Esophagus muscularis mucosa (tissue), 4 donors: ENCODE data around the gene ABHD6. TPM values are rescaled to one million over a fixed set of nuclear protein-coding genes. Genes with fewer than 3 reads are reported as not detected.

Source experiments
- DNase-seq: peaks from one replicate; pipeline ENCODE4 v3.0.0-alpha.2; 2017; ENCODE audit errors: extremely low spot score
- H3K27ac ChIP-seq, 4 donors: fragments of 200-600 bp; sonication (generic); replicated peaks in 1 of 4; 1 replicate in 3 of 4; 2 replicates in 1 of 4; pipeline ENCODE4 v1.5.1; 2016 to 2019; ENCODE audit warnings: mild to moderate bottlenecking in 1 of 4
- H3K27me3 ChIP-seq, 4 donors: fragments of 200-600 bp; sonication (generic); one replicate each; pipeline versions ENCODE4 v1.5.1 to v1.6.0; 2016 to 2019
- H3K36me3 ChIP-seq, 4 donors: fragments of 200-600 bp; sonication (generic); one replicate each; pipeline ENCODE4 v1.5.1; 2016 to 2019
- H3K4me1 ChIP-seq, 4 donors: fragments of 200-600 bp; sonication (generic); one replicate each; pipeline ENCODE4 v1.5.1; 2016 to 2019
- H3K4me3 ChIP-seq, 4 donors: fragments of 200-600 bp; sonication (generic); 1 replicate in 2 of 4; 2 replicates in 2 of 4; pipeline ENCODE4 v1.5.1; 2016 to 2019; ENCODE audit warnings: mild to moderate bottlenecking in 4 of 4, moderate library complexity in 1 of 4
- H3K9me3 ChIP-seq, 4 donors: fragments of 200-600 bp; sonication (generic); 1 replicate in 3 of 4; 2 replicates in 1 of 4; pipeline ENCODE4 v1.5.1; 2016 to 2019
- EP300 ChIP-seq: sonication (generic); formaldehyde crosslinking; IDR thresholded peaks from one replicate; pipeline ENCODE4 v1.6.1; 2017; ENCODE audit warnings: antibody characterized with exemption
- POLR2A ChIP-seq: fragments of 450-650 bp; IDR thresholded peaks from one replicate; pipeline ENCODE4 v1.6.1; 2017; ENCODE audit warnings: antibody characterized with exemption, moderate library complexity, mild to moderate bottlenecking, low read depth
- POLR2AphosphoS5 ChIP-seq, 2 donors: sonication (generic); formaldehyde crosslinking; IDR thresholded peaks; one replicate each; pipeline ENCODE4 v1.6.1; 2017; ENCODE audit warnings: antibody characterized with exemption in 2 of 2
- WGBS: methylation state at CpG from one replicate; pipeline ENCODE4 v1.1.5; 2018; 5-methylcytosine and 5-hydroxymethylcytosine counted together
- intact Hi-C: fragments of 100-400 bp; cut with DNase I; formaldehyde crosslinking; loops from one replicate; pipeline ENCODE4 v1.15.1; 2023
- total RNA-seq, 4 donors: library from RNA; depleted of rRNA; stranded (reverse); fragments of >200 nt; gene quantifications; one replicate each; pipeline versions ENCODE4 v1.1.0 to v1.2.1, GENCODE V29; 2016
- TF ChIP-seq, protein P1 (sequence below), 3 experiments: fragments of 200-600 bp in 2 of 3; fragments of 450-650 bp in 1 of 3; sonication (generic) in 2 of 3; IDR thresholded peaks; one replicate each; pipeline ENCODE4 v1.5.1; 2017 to 2019; ENCODE audit warnings: antibody characterized with exemption in 3 of 3, mild to moderate bottlenecking in 2 of 3, moderate library complexity in 1 of 3

ABHD6 gene
- total RNA-seq, 4 donors from 2014 or later: 13.1 to 20.3 (median 17.9) TPM

DNA sequence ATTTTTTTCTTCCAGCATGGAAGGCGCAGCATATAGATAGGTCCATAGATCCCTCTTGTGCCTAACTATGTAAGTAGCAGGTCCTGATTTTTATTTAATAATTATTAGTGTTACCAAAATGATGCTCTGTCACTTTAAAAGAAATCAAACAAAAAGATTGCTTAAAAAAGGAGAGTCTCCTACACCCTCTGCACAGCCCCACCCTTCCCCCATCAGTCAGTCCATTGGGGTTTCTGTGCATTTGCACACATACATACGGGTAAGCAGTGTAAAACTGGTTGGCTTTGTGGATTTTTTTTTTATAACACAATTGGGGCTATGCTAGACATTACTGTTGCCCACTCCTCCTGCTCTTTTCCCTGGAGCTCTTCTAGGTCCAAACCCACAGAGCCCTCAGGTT is 61.5 kb downstream of the ABHD6 start:
- DNase-seq: no peak
- Histone ChIP-seq H3K36me3 (peaks cover 0 to 5% (median under 1%) of the 10 kb centered on the region in 4 donors), H3K27ac (no peak overlapping the region), H3K4me1 (peaks cover 0 to 11% (median 1%) of the 10 kb centered on the region in 4 donors), H3K9me3 (no peaks in the 10 kb centered on the region), H3K27me3 (peaks cover 0 to 13% (median 0%) of the 10 kb centered on the region in 4 donors), H3K4me3 (no peak overlapping the region)
- TF ChIP-seq POLR2A: no peak
- TF ChIP-seq EP300: no peak
- no peak for TF ChIP-seq POLR2AphosphoS5 (IDR thresholded peaks at IDR 0.05)
- TF ChIP-seq, protein P1, sequence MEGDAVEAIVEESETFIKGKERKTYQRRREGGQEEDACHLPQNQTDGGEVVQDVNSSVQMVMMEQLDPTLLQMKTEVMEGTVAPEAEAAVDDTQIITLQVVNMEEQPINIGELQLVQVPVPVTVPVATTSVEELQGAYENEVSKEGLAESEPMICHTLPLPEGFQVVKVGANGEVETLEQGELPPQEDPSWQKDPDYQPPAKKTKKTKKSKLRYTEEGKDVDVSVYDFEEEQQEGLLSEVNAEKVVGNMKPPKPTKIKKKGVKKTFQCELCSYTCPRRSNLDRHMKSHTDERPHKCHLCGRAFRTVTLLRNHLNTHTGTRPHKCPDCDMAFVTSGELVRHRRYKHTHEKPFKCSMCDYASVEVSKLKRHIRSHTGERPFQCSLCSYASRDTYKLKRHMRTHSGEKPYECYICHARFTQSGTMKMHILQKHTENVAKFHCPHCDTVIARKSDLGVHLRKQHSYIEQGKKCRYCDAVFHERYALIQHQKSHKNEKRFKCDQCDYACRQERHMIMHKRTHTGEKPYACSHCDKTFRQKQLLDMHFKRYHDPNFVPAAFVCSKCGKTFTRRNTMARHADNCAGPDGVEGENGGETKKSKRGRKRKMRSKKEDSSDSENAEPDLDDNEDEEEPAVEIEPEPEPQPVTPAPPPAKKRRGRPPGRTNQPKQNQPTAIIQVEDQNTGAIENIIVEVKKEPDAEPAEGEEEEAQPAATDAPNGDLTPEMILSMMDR (IDR thresholded peaks at IDR 0.05): no peak
- intact Hi-C loops: no loop called here
- WGBS: 62% methylated on average over 2 of the region's 2 CpGs

DNA sequence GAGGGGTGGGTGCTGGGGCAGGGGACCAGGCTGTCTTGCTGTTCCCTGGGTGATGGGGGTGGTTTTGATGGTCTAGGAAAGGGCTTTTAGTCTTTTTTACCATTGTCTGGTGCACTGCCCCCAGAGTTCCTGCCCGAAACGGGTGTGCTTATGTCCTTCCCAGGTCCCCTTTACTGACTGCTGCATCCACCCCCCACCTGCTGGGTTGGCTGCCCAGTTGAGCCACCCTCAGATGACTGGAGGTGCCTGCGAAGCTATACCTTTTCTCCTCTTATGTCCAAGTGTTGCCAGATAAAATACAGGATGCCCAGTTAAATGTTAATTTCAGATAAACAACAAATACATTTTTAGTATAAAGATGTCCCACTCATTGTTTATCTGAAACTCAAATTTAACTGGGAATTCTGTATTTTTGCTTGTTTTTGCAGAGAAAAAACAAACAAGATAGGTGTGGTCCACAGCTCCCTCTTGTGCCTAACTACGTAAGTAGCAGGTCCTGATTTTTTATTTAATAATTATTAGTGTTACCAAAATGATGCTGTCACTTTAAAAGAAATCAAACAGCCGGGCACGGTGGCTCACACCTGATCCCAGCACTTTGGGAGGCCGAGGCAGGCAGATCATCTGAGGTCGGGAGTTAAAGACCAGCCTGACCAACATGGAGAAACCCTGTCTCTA is 62.4 kb downstream of the ABHD6 start:
- WGBS: 20% methylated on average over 8 of the region's 8 CpGs
- intact Hi-C loops: loop anchor here (10.0 kb wide), 1 partner anchor 295 kb away; the partner anchor contains the start of gene FLNB
- Histone ChIP-seq H3K4me1 (peaks cover 0 to 11% (median 1%) of the 10 kb centered on the region in 4 donors), H3K9me3 (no peaks in the 10 kb centered on the region), H3K27ac (no peak overlapping the region), H3K4me3 (no peak overlapping the region), H3K36me3 (no peaks in the 10 kb centered on the region), H3K27me3 (peaks cover 0 to 13% (median 0%) of the 10 kb centered on the region in 4 donors)
- DNase-seq: no peak
- TF ChIP-seq, protein P1 (IDR thresholded peaks at IDR 0.05): peak; percentile 52 to 65 (median 56)
- TF ChIP-seq POLR2A (no peak), POLR2AphosphoS5 (IDR thresholded peaks at IDR 0.05) (no peak), EP300 (no peak)

DNA sequence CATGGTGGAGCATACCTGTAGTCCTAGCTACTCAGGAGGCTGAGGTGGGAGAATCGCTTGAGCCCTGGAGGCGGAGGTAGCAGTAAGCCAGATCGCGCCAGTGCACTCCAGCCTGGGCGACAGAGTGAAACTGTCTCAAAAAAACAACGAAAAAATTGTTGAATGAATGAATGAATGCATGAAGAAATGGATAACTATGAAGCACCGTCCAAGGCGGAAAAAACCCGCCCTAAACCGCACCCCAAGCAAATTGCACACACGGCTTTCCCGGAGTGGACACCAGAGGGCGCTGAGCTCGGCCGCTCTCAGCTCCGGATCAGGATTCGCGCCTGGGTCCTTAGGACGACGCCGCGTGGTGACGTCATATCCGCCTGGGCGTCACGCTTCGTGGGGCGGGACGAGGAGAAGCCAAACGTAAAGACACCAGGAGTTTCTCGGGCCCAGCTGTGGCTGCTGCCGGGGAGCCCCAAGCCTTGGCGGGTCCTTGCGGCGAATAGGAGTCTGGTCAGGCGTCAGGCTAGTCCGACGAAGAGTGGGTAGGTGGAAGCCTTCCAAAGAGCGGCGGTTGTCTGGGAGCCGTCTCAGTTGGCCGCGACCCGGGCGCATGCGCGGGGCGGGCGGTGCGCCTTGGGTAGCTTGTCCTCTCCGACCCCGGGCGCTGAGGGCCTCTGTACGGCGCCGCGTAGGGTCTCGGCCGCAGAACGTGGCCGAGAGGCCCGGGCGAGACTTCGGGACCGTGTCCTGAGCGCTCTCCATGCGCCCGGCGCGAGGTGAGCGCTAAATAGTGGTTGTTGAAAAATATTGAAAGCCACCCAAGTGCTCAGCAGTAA is 68.5 kb downstream of the ABHD6 start, which contains the start of the genes HTD2 and RPP14:
Gene HTD2 (plus strand): TSS at position 639 of the 830 bp plus-strand sequence. CDS start 11,094 bp downstream, outside the sequence.
Gene RPP14 (plus strand): TSS at position 364 of the 830 bp plus-strand sequence. CDS start 4,085 bp downstream, outside the sequence.
- no peaks in the 10 kb centered on the region for H3K9me3 ChIP-seq
- H3K4me3 ChIP-seq: peak within 1 kb of the TSS; percentile 73 to 87 (median 80)
- TF ChIP-seq POLR2A (peak; percentile 47), POLR2AphosphoS5 (IDR thresholded peaks at IDR 0.05) (peak; percentile 91 to 94), EP300 (no peak)
- TF ChIP-seq, protein P1 (IDR thresholded peaks at IDR 0.05): peak; percentile 93 to 98 (median 97)
- intact Hi-C loops: loop anchor here (2.0 to 10.0 kb wide), 2 partner anchors 69 to 301 kb away; partner anchors contain the start of genes ABHD6 and FLNB
- peak within 1 kb of the TSS; percentile 96 to 97 (median 96) for H3K27ac ChIP-seq
- DNase-seq: peak; percentile 100
- H3K27me3 ChIP-seq: peaks cover 0 to 5% (median 0%) of the 10 kb centered on the region in 4 donors
- H3K36me3 ChIP-seq: peaks cover 8 to 19% (median 11%) of the 10 kb centered on the region in 4 donors
- 8% methylated on average over 24 of the region's 71 CpGs for WGBS
- H3K4me1 ChIP-seq: peaks cover 24 to 44% (median 38%) of the 10 kb centered on the region in 4 donors

DNA sequence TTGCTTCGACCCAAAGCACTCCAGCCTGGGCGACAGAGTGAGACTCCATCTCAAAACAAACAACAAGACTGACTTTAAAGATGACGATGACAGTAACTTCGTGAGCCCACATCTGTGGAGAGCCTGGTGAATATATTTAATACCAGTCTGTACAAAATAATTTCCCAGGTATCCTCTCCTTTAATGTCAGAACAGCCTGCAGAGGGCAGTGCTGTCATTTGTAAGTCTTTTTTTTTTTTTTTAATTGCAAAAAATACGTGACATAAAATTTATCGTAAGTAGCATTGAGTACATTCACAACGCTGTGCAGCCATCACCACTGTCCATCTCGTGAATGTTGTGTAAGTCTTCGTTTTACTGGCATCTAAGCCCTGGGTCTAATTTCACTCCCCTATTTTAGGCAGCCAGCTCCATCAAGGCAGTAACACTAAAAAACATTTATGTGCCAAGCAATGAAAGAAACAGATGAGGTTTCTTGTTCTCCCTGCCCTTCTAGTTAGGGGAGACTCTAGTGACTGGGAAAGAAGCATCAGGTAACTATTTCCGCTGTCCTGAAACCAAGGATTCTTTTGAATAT is 70.1 kb downstream of the ABHD6 start:
- peak overlapping the region; percentile 96 to 97 (median 96) for H3K27ac ChIP-seq
- H3K27me3 ChIP-seq: peaks cover 0 to 1% (median 0%) of the 10 kb centered on the region in 4 donors
- H3K36me3 ChIP-seq: peaks cover 24 to 36% (median 27%) of the 10 kb centered on the region in 4 donors
- TF ChIP-seq POLR2A (no peak), POLR2AphosphoS5 (IDR thresholded peaks at IDR 0.05) (no peak)
- TF ChIP-seq, protein P1 (IDR thresholded peaks at IDR 0.05): peak; percentile 29 to 53 (median 52)
- intact Hi-C loops: loop anchor here (2.0 to 10.0 kb wide), 2 partner anchors 71 to 303 kb away; partner anchors contain the start of genes ABHD6 and FLNB
- no peaks in the 10 kb centered on the region for H3K9me3 ChIP-seq
- H3K4me1 ChIP-seq: peaks cover 24 to 44% (median 40%) of the 10 kb centered on the region in 4 donors
- WGBS: 27% methylated on average over 10 of the region's 10 CpGs
- no peak for DNase-seq
- H3K4me3 ChIP-seq: peak overlapping the region; percentile 73 to 87 (median 80)
